SU-DHL-6 (cell line): Measurements from ENCODE around the gene NAT9.

ENCODE experiments used
- H2AFZ ChIP-seq: fragments of 200-600 bp; sonication (generic); 2 replicates; pipeline ENCODE4 v1.6.1; 2014; ENCODE audit warnings: low read depth, mild to moderate bottlenecking, moderate library complexity, mixed read lengths, antibody characterized with exemption, low read length; ENCODE audit not compliant: severe bottlenecking
- H3F3A ChIP-seq: fragments of 200-600 bp; shearing (Covaris generic); 2 replicates; pipeline ENCODE4 v1.6.0; 2016; ENCODE audit warnings: antibody characterized with exemption, mild to moderate bottlenecking; ENCODE audit not compliant: insufficient read depth
- H3K27ac ChIP-seq: fragments of 200-600 bp; sonication (generic); 2 replicates; pipeline ENCODE4 v1.5.1; 2016; ENCODE audit warnings: low read depth, mild to moderate bottlenecking, low read length, moderate library complexity, mixed read lengths
- H3K27me3 ChIP-seq: fragments of 200-600 bp; sonication (generic), shearing (Covaris generic); 2 replicates; pipeline ENCODE4 v1.6.0; 2014; ENCODE audit warnings: mild to moderate bottlenecking, low read length
- H3K36me3 ChIP-seq: fragments of 200-600 bp; sonication (generic); 2 replicates; pipeline ENCODE4 v1.6.1; 2014; ENCODE audit warnings: mild to moderate bottlenecking, low read length, mixed read lengths
- H3K4me2 ChIP-seq: fragments of 300-600, 200-600 bp; shearing (Covaris generic), sonication (generic); 2 replicates; pipeline ENCODE4 v1.6.0; 2014; ENCODE audit warnings: low read length, low read depth, mild to moderate bottlenecking; ENCODE audit not compliant: poor library complexity, severe bottlenecking
- H3K4me3 ChIP-seq: fragments of 200-600 bp; sonication (generic); 2 replicates; pipeline ENCODE4 v1.5.1; 2014; ENCODE audit warnings: antibody characterized with exemption, low read length, mild to moderate bottlenecking, mixed read lengths; ENCODE audit not compliant: insufficient read depth, poor library complexity, severe bottlenecking
- H3K79me2 ChIP-seq: fragments of 200-600 bp; sonication (generic); 2 replicates; pipeline ENCODE4 v1.6.1; 2014; ENCODE audit warnings: mild to moderate bottlenecking, low read length, moderate library complexity; ENCODE audit not compliant: insufficient read depth
- H3K9ac ChIP-seq: fragments of 200-600 bp; sonication (generic); 2 replicates; pipeline ENCODE4 v1.7.0; 2014; ENCODE audit warnings: mild to moderate bottlenecking, low read length
- H3K9me2 ChIP-seq: fragments of 200-600 bp; sonication (generic); replicated peaks from 2 replicates; pipeline ENCODE4 v1.6.1; 2014; ENCODE audit warnings: low read length; ENCODE audit not compliant: insufficient read depth
- H3K9me3 ChIP-seq: fragments of 200-600 bp; sonication (generic); 2 replicates; pipeline ENCODE4 v1.6.1; 2014; ENCODE audit warnings: low read length, mixed read lengths; ENCODE audit not compliant: insufficient read depth
- H4K20me1 ChIP-seq: fragments of 200-600 bp; sonication (generic); 2 replicates; pipeline ENCODE4 v1.6.1; 2014; ENCODE audit warnings: low read depth, mild to moderate bottlenecking, antibody characterized with exemption, low read length, moderate library complexity, mixed read lengths
- EZH2phosphoT487 ChIP-seq: fragments of 200-600 bp; sonication (generic), shearing (Covaris generic); conservative IDR thresholded peaks from 2 replicates; pipeline ENCODE4 v1.6.1; 2018; ENCODE audit warnings: mild to moderate bottlenecking, antibody characterized with exemption, low read length, moderate library complexity, mixed read lengths
- TF ChIP-seq, protein P1 (sequence below): fragments of 200-600 bp; sonication (generic); IDR thresholded peaks from one replicate; pipeline ENCODE4 v1.5.1; 2017; ENCODE audit warnings: antibody characterized with exemption, mild to moderate bottlenecking, low read length, moderate library complexity; ENCODE audit not compliant: insufficient read depth, poor library complexity, severe bottlenecking

NAT9 gene

DNA sequence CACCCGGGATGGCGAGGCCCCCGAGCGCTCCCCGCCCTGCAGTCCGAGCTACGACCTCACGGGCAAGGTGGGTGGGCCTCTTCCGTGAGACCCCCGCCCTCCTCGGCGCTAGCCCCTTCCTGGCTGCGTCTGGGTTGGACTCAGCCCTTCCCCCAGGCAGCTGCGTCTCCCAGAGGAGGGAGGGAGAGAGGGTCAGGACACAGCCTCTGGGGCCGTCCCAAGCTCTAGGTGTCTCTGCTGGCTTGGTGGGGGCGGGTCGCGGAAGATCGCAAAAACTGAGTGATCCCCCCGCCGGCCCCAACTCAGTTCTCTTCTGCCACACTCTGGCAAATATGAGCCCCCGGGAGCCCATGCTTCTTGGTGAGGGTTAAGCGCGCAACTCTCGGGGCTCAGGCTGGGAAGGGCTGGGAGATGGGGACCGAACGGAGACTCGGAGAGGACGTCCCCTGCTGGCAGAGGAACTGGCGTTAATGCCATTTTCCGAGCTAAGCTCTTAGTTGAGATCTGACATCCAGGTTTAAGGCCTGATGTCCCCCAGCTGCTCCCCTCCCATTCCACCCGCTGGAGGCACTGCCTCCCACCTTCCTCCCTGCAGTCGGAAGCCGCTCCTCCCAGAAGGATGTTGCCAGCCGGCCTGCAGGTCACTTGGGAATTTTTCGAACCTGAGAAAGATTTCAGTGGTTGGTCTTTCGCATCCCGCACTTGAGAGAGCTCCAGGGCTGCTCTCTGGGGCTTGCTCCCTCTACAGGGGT is 38.7 kb downstream of the NAT9 start:
- no peak overlapping the region for H3K4me3 ChIP-seq
- H3K9me3 ChIP-seq, result no peaks in the 10 kb centered on the region
- no peaks in the 10 kb centered on the region for H4K20me1 ChIP-seq
- H2AFZ ChIP-seq, result no peak overlapping the region
- no peak overlapping the region for H3K9ac ChIP-seq
- no peaks in the 10 kb centered on the region for H3K9me2 ChIP-seq
- no peaks in the 10 kb centered on the region for H3F3A ChIP-seq
- H3K36me3 ChIP-seq, result no peaks in the 10 kb centered on the region
- H3K27me3 ChIP-seq, result no peaks in the 10 kb centered on the region
- no peak overlapping the region for H3K27ac ChIP-seq
- no peak overlapping the region for H3K4me2 ChIP-seq
- TF ChIP-seq, protein P1, sequence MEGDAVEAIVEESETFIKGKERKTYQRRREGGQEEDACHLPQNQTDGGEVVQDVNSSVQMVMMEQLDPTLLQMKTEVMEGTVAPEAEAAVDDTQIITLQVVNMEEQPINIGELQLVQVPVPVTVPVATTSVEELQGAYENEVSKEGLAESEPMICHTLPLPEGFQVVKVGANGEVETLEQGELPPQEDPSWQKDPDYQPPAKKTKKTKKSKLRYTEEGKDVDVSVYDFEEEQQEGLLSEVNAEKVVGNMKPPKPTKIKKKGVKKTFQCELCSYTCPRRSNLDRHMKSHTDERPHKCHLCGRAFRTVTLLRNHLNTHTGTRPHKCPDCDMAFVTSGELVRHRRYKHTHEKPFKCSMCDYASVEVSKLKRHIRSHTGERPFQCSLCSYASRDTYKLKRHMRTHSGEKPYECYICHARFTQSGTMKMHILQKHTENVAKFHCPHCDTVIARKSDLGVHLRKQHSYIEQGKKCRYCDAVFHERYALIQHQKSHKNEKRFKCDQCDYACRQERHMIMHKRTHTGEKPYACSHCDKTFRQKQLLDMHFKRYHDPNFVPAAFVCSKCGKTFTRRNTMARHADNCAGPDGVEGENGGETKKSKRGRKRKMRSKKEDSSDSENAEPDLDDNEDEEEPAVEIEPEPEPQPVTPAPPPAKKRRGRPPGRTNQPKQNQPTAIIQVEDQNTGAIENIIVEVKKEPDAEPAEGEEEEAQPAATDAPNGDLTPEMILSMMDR, result no peak
- TF ChIP-seq EZH2phosphoT487, result no peak
- no peaks in the 10 kb centered on the region for H3K79me2 ChIP-seq

DNA sequence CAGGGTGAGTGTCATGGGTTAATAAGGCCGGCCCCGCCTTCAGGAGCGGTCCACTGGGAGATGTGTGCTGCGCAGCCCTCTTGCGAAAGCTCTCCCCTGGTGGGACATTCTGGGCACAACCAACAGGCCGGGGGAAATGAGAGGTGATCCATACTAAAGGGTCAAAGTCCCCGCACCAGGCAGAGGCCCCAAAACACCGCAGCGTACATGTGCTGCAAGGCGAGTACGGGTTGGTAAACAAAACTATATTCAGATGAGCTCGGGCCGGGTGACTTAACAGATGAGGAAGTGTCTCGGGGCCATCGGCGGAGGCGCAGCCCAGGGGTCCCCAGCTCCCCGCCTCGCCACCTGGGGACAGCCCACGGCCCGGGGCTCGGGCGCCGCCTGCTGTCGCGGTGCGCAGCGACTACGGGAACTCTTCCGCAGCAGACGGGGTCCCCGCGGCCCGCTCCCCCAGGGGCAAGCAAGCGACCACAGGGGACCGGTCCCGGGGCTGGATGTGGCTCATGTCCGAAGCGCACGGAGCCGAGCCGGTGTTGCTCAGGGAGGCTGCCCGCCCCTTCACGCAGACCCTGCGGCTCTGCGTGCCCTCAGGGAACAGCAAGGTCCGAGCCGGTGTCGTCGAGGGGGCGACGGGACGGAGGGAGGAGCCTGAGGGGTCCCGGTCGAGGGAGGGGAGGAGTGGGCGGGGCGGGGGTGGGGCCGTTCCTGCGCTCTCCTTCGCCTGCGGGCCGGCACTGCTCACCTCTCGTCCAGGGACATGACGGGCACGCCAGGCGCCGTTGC is 39.4 kb downstream of the NAT9 start, which contains the start of gene RAB37:
RAB37 (plus strand) TSS at position 744 of the 786 bp plus-strand sequence; CDS start at position 761, 17 bp downstream.
- H3K27me3 ChIP-seq, result no peaks in the 10 kb centered on the region
- H3F3A ChIP-seq, result no peaks in the 10 kb centered on the region
- H3K9me2 ChIP-seq, result no peaks in the 10 kb centered on the region
- no peaks in the 10 kb centered on the region for H3K9me3 ChIP-seq
- H2AFZ ChIP-seq, result no peak within 1 kb of the TSS
- no peak for TF ChIP-seq EZH2phosphoT487
- TF ChIP-seq, protein P1, result peak; percentile 64
- H3K27ac ChIP-seq, result no peak within 1 kb of the TSS
- no peaks in the 10 kb centered on the region for H3K36me3 ChIP-seq
- no peaks in the 10 kb centered on the region for H4K20me1 ChIP-seq
- no peak within 1 kb of the TSS for H3K9ac ChIP-seq
- H3K4me3 ChIP-seq, result no peak within 1 kb of the TSS
- H3K4me2 ChIP-seq, result peak within 1 kb of the TSS; percentile 33
- H3K79me2 ChIP-seq, result no peaks in the 10 kb centered on the region

DNA sequence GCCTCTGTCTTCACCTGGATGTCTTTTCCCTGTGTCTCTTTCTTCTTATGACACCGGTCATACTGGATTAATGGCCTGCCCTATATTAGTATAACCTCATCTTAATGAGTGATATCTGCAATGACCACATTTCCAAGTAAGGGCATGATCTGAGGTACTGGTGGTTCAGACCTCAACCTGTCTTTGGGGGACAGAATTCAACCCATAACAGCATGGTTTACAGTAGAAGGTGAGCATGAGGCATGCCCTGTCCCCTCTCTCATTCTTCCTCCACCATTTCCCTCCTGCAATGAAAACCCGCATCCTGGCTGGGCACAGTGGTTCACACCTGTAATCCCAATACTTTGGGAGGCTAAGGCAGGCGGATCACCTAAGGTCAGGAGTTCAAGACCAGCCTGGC is 41.9 kb downstream of the NAT9 start:
- Histone ChIP-seq H3K4me3 (no peak overlapping the region), H2AFZ (no peak overlapping the region)

More for the DNA sequence above, 41.9 kb downstream of the NAT9 start:
- Histone ChIP-seq H3K36me3 (no peaks in the 10 kb centered on the region), H3K27ac (no peak overlapping the region), H3K9me2 (no peaks in the 10 kb centered on the region), H3F3A (no peaks in the 10 kb centered on the region), H3K9ac (no peak overlapping the region), H3K9me3 (no peaks in the 10 kb centered on the region), H3K4me2 (no peak overlapping the region), H3K79me2 (no peaks in the 10 kb centered on the region), H3K27me3 (no peaks in the 10 kb centered on the region), H4K20me1 (no peaks in the 10 kb centered on the region)
- TF ChIP-seq, protein P1, result no peak
- TF ChIP-seq EZH2phosphoT487, result no peak
